Cardiac fibroblast (primary cell): ENCODE results near the gene NANP.
A peak's percentile ranks its signal among the peaks of the same experiment; 100 is the strongest.
"Not testable (repeated sequence)": the region's sequence is repeated elsewhere in the genome, so short reads cannot be mapped to it uniquely, and the experiment has no call there.

Experiments
- DNase-seq, 2 donors: peaks; one replicate each; pipeline versions ENCODE4 v3.0.0 to v3.0.0-alpha.2; 2010; ENCODE audit warnings: low read depth in 2 of 2
- H3K4me3 ChIP-seq, 2 donors: replicated peaks in 1 of 2; 1 replicate in 1 of 2; 2 replicates in 1 of 2; pipeline ENCODE4 v1.5.1; 2011; ENCODE audit warnings: low read depth in 2 of 2, low read length in 2 of 2, mild to moderate bottlenecking in 2 of 2, moderate library complexity in 1 of 2
- CTCF ChIP-seq: IDR thresholded peaks from one replicate; pipeline ENCODE4 v1.5.1; 2011; ENCODE audit warnings: low read depth, mild to moderate bottlenecking, low read length, inconsistent platforms

NANP gene

GRCh38 chr20:25606094-25606695 is 17.6 kb downstream of the NANP start:
- no peak for DNase-seq
- TF ChIP-seq CTCF: no peak
- H3K4me3 ChIP-seq: no peak overlapping the region

- no peak for TF ChIP-seq CTCF
- DNase-seq: peak in 1 of 2 donors; percentile 42
- no peak overlapping the region for H3K4me3 ChIP-seq
Measured at GRCh38 chr20:25605148-25605547, 18.7 kb downstream of the NANP start.

GRCh38 chr20:25604611-25605010 is 19.2 kb downstream of the NANP start:
- TF ChIP-seq CTCF: no peak
- no peak overlapping the region for H3K4me3 ChIP-seq
- DNase-seq: no peak

- not testable (repeated sequence) for DNase-seq, H3K4me3 ChIP-seq
Measured at GRCh38 chr20:25602914-25603309, 20.9 kb downstream of the NANP start.

GRCh38 chr20:25602191-25602913 is 21.5 kb downstream of the NANP start:
- DNase-seq: not testable (repeated sequence)

GRCh38 chr20:25601659-25602058 is 22.2 kb downstream of the NANP start:
- H3K4me3 ChIP-seq: no peak overlapping the region
- no peak for DNase-seq
- no peak for TF ChIP-seq CTCF

More at GRCh38 chr20:25602191-25602913, 21.5 kb downstream of the NANP start:
- not testable (repeated sequence) for H3K4me3 ChIP-seq

GRCh38 chr20:25600632-25601031 is 23.2 kb downstream of the NANP start:
- peak in 1 of 2 donors; percentile 29 for DNase-seq
- TF ChIP-seq CTCF: no peak
- H3K4me3 ChIP-seq: no peak overlapping the region
